Right cardiac atrium (tissue), 5 donors: ENCODE results near the gene ABCG1. TPM values are rescaled to one million over a fixed set of nuclear protein-coding genes. Genes with fewer than 3 reads are reported as not detected.
A peak's percentile ranks its signal among the peaks of the same experiment; 100 is the strongest.

Experiments
- ATAC-seq, 2 donors: fragments of 200-7000 bp; cut with Tn5 transposase; one replicate each; pipeline versions ENCODE4 v1.8.0 to v1.9.1; 2020; ENCODE audit warnings: moderate library complexity in 2 of 2, mild to moderate bottlenecking in 1 of 2
- DNase-seq, 3 donors: peaks; one replicate each; pipeline ENCODE4 v3.0.0-alpha.2; 2020
- H3K27ac ChIP-seq: one replicate; pipeline ENCODE4 v1.5.1; 2013; ENCODE audit warnings: mild to moderate bottlenecking, low read length, control low read depth, moderate library complexity
- H3K27me3 ChIP-seq: one replicate; pipeline ENCODE4 v1.6.1; 2013; ENCODE audit not compliant: control insufficient read depth, insufficient read depth
- H3K4me1 ChIP-seq: one replicate; pipeline ENCODE4 v1.6.1; 2013; ENCODE audit warnings: low read length; ENCODE audit not compliant: control insufficient read depth, insufficient read depth
- H3K4me3 ChIP-seq: one replicate; pipeline ENCODE4 v1.5.1; 2013; ENCODE audit warnings: low read length, control low read depth
- H3K9me3 ChIP-seq: one replicate; pipeline ENCODE4 v1.6.1; 2013; ENCODE audit warnings: low read length; ENCODE audit not compliant: control insufficient read depth
- WGBS: extraction: QIAGEN DNeasy Blood & Tissue Kit; methylation state at CpG from one replicate; pipeline ENCODE4 v1.1.7; 2013; 5-methylcytosine and 5-hydroxymethylcytosine counted together
- intact Hi-C, 4 donors: fragments of 100-400 bp; cut with DNase I; formaldehyde crosslinking; loops; one replicate each; pipeline versions ENCODE4 v1.11.0 to v1.14.0; 2022 to 2023
- polyA plus RNA-seq: library from polyadenylated mRNA; stranded (reverse); fragments of 200-250 nt; gene quantifications from one replicate; pipeline ENCODE4 v1.2.3, GENCODE V29; 2013
- total RNA-seq, 4 donors: library from RNA; stranded (reverse); fragmentation: NEBNext Ultra II Directional; extraction: Animal tissue kit (Norgen Biotek cat#: 25700); gene quantifications; one replicate each; pipeline ENCODE4 v1.2.1, GENCODE V29; 2021
- donor health status: healthy with polysubstance abuse.
- donor health status: DM: no; HTN: yes; CAD: no.
- donor health status: DM: no; HTN: no; CAD: no.
- donor health status: DM: no; HTN: yes; CAD: no; lungs with severe emphysema.
- donor health status: DM: yes; HTN: yes; CAD: no.

Gene ABCG1
- total and polyA plus RNA-seq, 5 donors: 3.6 to 11.5 (median 5.7) TPM

DNA sequence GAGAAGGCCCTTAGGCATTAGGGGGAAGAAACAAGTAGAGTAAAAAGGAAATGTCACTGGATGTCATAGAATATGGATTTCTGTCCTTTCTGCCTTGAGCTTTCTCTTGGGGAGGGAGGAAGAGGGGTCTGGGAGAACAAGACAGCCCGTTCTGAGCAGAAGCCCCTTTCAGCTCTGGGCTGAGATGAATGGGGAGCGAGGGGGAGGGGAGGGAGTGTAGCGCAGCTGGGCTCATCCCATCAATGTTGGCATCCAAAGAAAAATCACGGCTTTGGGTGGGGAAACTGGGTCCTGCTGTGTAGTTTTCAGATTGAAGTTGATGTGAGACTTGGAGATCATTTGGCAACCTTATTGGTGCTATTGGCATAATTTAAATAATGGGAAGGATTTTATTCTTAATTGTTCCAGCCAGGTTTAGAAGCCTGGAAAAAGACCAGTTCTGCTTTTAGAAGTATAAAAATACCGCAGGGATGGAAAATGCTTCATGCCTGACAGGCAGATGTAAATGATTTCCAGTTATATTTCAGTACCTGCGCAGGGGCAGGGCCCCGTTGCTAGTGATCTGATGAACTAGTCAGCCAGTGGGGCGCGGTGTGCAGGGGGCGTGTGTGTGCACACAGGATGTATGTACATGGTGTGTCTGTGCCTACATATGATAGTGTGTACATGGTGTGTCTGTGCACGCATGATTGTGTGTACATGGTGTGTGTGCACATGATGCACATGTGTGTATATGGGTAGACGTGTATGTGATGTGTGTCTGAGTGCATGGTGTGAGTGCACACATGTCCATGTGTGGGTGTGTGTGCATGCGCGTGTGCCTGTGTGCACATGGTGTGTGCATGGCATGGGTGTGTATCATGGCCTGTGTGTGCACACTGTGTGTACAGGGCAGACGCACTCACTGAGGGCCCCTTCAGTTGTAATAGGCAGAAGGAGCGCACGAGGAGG is 36.0 kb downstream of the ABCG1 start:
- 91% methylated on average over 17 of the region's 17 CpGs for WGBS
- intact Hi-C loops: loop anchor here in 2 of 4 donors (10.0 kb wide), 1 partner anchor 90 kb away; no protein-coding TSS in a partner anchor
- no peak for DNase-seq

DNA sequence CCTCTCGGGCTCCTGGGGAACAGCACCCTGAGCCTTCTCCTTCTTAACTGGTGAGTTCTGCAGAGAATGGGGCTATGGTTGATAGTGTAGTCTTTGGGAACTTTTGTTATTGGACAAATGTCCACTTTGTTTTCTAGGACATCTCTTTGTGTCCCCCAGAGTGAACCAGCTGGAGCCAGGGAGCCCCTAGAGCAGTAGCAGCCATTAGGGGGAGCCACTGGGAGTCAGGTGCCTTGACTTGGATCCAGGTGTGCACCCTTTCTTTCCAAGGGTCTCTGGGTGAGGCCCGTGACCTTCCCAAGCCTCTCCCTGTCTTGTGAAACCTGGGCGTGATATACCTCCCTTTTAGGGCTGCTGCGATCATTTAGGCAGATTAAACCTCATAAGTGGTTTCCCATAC is 36.9 kb downstream of the ABCG1 start:
- DNase-seq (no peak), ATAC-seq (no peak)
- H3K27ac ChIP-seq: no peak overlapping the region
- intact Hi-C loops: loop anchor here in 2 of 4 donors (10.0 kb wide), 1 partner anchor 91 kb away; no protein-coding TSS in a partner anchor
- no peaks in the 10 kb centered on the region for H3K9me3 ChIP-seq
- H3K27me3 ChIP-seq: no peaks in the 10 kb centered on the region
- 97% methylated on average over 4 of the region's 4 CpGs for WGBS
- peaks cover 2% of the 10 kb centered on the region for H3K4me1 ChIP-seq
- no peak overlapping the region for H3K4me3 ChIP-seq

More for the DNA sequence above, 36.0 kb downstream of the ABCG1 start:
- H3K27ac ChIP-seq: no peak overlapping the region
- peaks cover 2% of the 10 kb centered on the region for H3K4me1 ChIP-seq
- H3K27me3 ChIP-seq: no peaks in the 10 kb centered on the region
- H3K4me3 ChIP-seq: no peak overlapping the region
- ATAC-seq: no peak
- H3K9me3 ChIP-seq: no peaks in the 10 kb centered on the region

GRCh38 chr21:42256316-42256715 is 37.4 kb downstream of the ABCG1 start:
- H3K4me3 ChIP-seq: no peak overlapping the region
- H3K27me3 ChIP-seq: no peaks in the 10 kb centered on the region
- intact Hi-C loops: loop anchor here in 2 of 4 donors (10.0 kb wide), 1 partner anchor 92 kb away; no protein-coding TSS in a partner anchor
- DNase-seq: no peak
- peaks cover 2% of the 10 kb centered on the region for H3K4me1 ChIP-seq
- H3K27ac ChIP-seq: no peak overlapping the region
- no peak for ATAC-seq
- H3K9me3 ChIP-seq: no peaks in the 10 kb centered on the region
- 98% methylated on average over 4 of the region's 4 CpGs for WGBS

DNA sequence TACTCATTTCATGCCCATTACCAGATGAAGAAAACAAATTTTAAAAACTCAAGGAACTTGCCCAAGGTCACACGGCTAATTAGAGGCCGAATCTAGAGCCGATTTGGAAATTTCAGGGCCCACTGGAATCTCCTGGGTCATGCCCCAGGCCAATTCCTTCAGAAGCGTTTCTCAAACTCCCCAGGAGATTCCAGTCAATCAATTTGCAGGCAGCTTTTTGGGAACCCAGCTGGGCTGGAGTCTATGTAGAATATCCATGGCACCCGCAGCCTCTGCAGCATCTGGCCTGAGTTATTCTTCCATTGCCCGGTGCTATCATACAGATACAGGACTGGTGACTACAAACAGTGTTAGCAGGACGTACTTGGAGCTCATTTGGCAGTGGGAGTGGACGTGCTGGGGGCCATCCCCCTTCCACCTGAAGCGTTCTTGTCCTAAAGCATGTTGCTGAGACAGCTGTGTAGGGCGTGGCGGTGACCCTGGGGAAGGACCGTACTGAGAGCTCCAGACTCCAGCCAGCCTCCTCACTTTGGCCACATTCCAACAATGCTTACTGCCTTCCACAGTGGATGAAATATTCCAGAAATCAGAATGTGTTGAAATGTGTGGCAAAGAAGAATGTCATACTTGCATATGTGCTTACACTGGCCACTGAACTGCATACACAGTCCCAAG is 38.3 kb downstream of the ABCG1 start:
- Histone ChIP-seq H3K4me3 (no peak overlapping the region), H3K4me1 (peaks cover 2% of the 10 kb centered on the region), H3K27me3 (no peaks in the 10 kb centered on the region), H3K27ac (no peak overlapping the region), H3K9me3 (no peaks in the 10 kb centered on the region)
- ATAC-seq: no peak
- WGBS: 60% methylated on average over 12 of the region's 12 CpGs
- intact Hi-C loops: loop anchor here in 2 of 4 donors (10.0 kb wide), 1 partner anchor 92 kb away; no protein-coding TSS in a partner anchor
- no peak for DNase-seq

DNA sequence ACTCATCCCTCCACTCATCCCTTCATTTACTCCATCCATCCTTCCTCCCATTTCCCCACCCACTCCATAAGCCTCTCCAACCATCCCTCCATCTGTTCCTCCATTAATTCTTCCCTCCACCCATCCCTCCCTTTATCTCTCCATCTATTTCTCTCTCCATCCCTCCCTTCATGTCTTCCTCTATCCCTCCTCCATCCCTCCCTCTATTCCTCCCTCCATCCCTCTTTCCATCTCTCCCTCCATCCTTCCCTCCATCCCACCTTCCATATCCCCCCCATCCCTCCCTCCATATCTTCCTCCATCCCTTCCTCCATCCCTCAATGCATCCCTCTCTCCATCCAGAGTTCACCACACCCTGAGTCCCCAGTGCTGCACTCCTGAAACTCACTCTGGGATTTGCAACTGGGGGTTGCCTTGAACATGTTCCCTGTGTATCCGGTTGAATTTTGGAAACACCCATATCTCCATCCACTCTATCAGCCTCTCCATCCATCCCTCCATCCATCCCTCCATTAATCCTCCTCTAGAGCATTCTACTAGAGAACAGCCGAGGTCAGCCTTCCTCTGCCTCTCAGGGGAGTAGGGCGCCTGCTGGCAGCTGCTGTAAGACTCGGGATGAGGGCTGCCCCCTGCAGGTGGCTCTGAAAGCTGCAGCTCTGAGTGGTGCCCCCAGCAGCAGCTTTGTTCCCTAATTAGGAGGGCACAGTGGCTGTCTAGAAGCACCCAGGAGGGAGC is 39.4 kb downstream of the ABCG1 start:
- DNase-seq (peak; percentile 67 to 88 (median 88)), ATAC-seq (peak; percentile 27 to 39)
- no peaks in the 10 kb centered on the region for H3K9me3 ChIP-seq
- no peak overlapping the region for H3K27ac ChIP-seq
- no peak overlapping the region for H3K4me3 ChIP-seq
- H3K4me1 ChIP-seq: peaks cover 2% of the 10 kb centered on the region
- H3K27me3 ChIP-seq: no peaks in the 10 kb centered on the region
- WGBS: 27% methylated on average over 4 of the region's 4 CpGs
- intact Hi-C loops: loop anchor here in 2 of 4 donors (10.0 kb wide), 1 partner anchor 94 kb away; no protein-coding TSS in a partner anchor

- H3K9me3 ChIP-seq: no peaks in the 10 kb centered on the region
- H3K27ac ChIP-seq: no peak overlapping the region
- 52% methylated on average over 9 of the region's 9 CpGs for WGBS
- peaks cover 5% of the 10 kb centered on the region for H3K4me1 ChIP-seq
- no peak overlapping the region for H3K4me3 ChIP-seq
- no peaks in the 10 kb centered on the region for H3K27me3 ChIP-seq
- DNase-seq: no peak
- no peak for ATAC-seq
- intact Hi-C loops: loop anchor here in 2 of 4 donors (10.0 kb wide), 1 partner anchor 94 kb away; no protein-coding TSS in a partner anchor
Measured at GRCh38 chr21:42258885-42259407, 40.0 kb downstream of the ABCG1 start.

GRCh38 chr21:42260121-42260520 is 41.2 kb downstream of the ABCG1 start:
- intact Hi-C loops: no loop called here
- H3K4me1 ChIP-seq: peaks cover 5% of the 10 kb centered on the region
- DNase-seq: no peak

GRCh38 chr21:42261829-42262200 is 42.9 kb downstream of the ABCG1 start:
- Histone ChIP-seq H3K9me3 (no peaks in the 10 kb centered on the region), H3K27ac (no peak overlapping the region), H3K4me1 (peaks cover 5% of the 10 kb centered on the region), H3K4me3 (no peak overlapping the region), H3K27me3 (no peaks in the 10 kb centered on the region)
- WGBS: 92% methylated on average over 7 of the region's 7 CpGs
- intact Hi-C loops: no loop called here
- no peak for ATAC-seq
- DNase-seq: peak in 1 of 3 donors; percentile 22

More at GRCh38 chr21:42260121-42260520, 41.2 kb downstream of the ABCG1 start:
- Histone ChIP-seq H3K4me3 (no peak overlapping the region), H3K27me3 (no peaks in the 10 kb centered on the region), H3K27ac (no peak overlapping the region), H3K9me3 (no peaks in the 10 kb centered on the region)
- ATAC-seq: no peak
- 93% methylated on average over 10 of the region's 10 CpGs for WGBS

DNA sequence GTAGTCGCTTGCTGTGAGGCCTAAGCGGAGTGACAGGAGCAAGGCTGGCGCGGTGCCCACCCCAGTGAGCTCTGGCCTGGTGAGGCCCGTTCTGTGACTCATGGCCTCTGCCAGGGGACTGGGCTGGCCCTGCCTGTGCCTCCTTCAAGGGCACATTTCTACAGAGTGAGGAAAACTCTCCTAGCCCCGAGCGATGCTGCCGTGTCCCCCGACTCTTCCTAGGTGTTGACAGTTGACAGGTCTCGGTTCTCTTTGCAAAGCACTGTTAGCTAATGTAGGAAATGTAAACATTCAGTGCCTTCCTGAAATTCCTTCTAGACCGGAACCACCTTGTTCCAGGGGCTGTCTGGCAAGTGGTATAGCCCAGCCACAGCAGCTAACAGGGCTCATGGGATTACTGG is 43.9 kb downstream of the ABCG1 start:
- ATAC-seq (peak; percentile 59 to 75), DNase-seq (peak; percentile 75 to 90 (median 82))
- no peak overlapping the region for H3K4me3 ChIP-seq
- 32% methylated on average over 11 of the region's 11 CpGs for WGBS
- H3K27me3 ChIP-seq: no peaks in the 10 kb centered on the region
- H3K27ac ChIP-seq: peak overlapping the region; percentile 28
- no peaks in the 10 kb centered on the region for H3K9me3 ChIP-seq
- H3K4me1 ChIP-seq: peaks cover 5% of the 10 kb centered on the region
- intact Hi-C loops: no loop called here

GRCh38 chr21:42263591-42264131 is 44.7 kb downstream of the ABCG1 start:
- intact Hi-C loops: no loop called here
- no peaks in the 10 kb centered on the region for H3K9me3 ChIP-seq
- 36% methylated on average over 18 of the region's 18 CpGs for WGBS
- ATAC-seq: peak; percentile 57 to 84
- H3K27ac ChIP-seq: peak overlapping the region; percentile 83
- no peak overlapping the region for H3K4me3 ChIP-seq
- no peaks in the 10 kb centered on the region for H3K27me3 ChIP-seq
- peaks cover 6% of the 10 kb centered on the region for H3K4me1 ChIP-seq
- DNase-seq: peak; percentile 63 to 79 (median 77)
